Naive B cell (primary cell): ENCODE measurements around the gene FAM89B. TPM values are rescaled to one million over a fixed set of nuclear protein-coding genes. Genes with fewer than 3 reads are reported as not detected.

Experiments
- ATAC-seq, 2 donors: fragments of 150-1000 bp; cut with Tn5 transposase; 2 replicates each; pipeline ENCODE4 v1.10.0; 2021; ENCODE audit warnings: low read depth in 2 of 2, mild to moderate bottlenecking in 2 of 2, moderate library complexity in 2 of 2
- DNase-seq: peaks from one replicate; pipeline ENCODE4 v3.0.0; 2022
- H3K27ac Mint-ChIP-seq, 6 donors: one replicate each; pipeline ENCODE4 v1.8.0; 2020 to 2022; ENCODE audit warnings: mild to moderate bottlenecking in 6 of 6, mixed read lengths in 6 of 6, moderate library complexity in 5 of 6, inconsistent platforms in 2 of 6
- H3K27me3 Mint-ChIP-seq, 3 donors: one replicate each; pipeline ENCODE4 v1.8.0; 2021 to 2022; ENCODE audit warnings: mixed read lengths in 3 of 3, mild to moderate bottlenecking in 1 of 3
- H3K36me3 Mint-ChIP-seq, 2 donors: one replicate each; pipeline ENCODE4 v1.8.0; 2020 to 2022; ENCODE audit warnings: mixed read lengths in 2 of 2, inconsistent platforms in 1 of 2, mild to moderate bottlenecking in 1 of 2
- H3K4me1 Mint-ChIP-seq, 3 donors: one replicate each; pipeline ENCODE4 v1.8.0; 2020 to 2022; ENCODE audit warnings: mixed read lengths in 3 of 3, inconsistent platforms in 1 of 3, mild to moderate bottlenecking in 1 of 3, moderate library complexity in 1 of 3
- H3K4me3 Mint-ChIP-seq, 8 donors: one replicate each; pipeline ENCODE4 v1.8.0; 2020 to 2022; ENCODE audit warnings: mild to moderate bottlenecking in 8 of 8, mixed read lengths in 8 of 8, moderate library complexity in 8 of 8, inconsistent platforms in 2 of 8
- H3K9me3 Mint-ChIP-seq, 7 donors: one replicate each; pipeline ENCODE4 v1.8.0; 2020 to 2022; ENCODE audit warnings: mixed read lengths in 7 of 7, mild to moderate bottlenecking in 5 of 7, inconsistent platforms in 2 of 7, moderate library complexity in 1 of 7
- polyA plus RNA-seq, 6 donors: library from polyadenylated mRNA; unstranded; fragments of 300-500 nt; fragmentation: Illumina TruSeq; gene quantifications; one replicate each; pipeline ENCODE4 v1.2.3, GENCODE V29; 2021; ENCODE audit warnings: low read depth in 6 of 6

FAM89B gene
- polyA plus RNA-seq, 6 donors from 2014 or later, result 44.3 to 82.6 (median 61.8) TPM

GRCh38 chr11:65542738-65543390, 29.5 kb upstream of the FAM89B start:
- Mint-ChIP-seq H3K27me3 (no peaks in the 10 kb centered on the region), H3K27ac (peak overlapping the region; percentile 46 to 98 (median 87)), H3K9me3 (no peaks in the 10 kb centered on the region), H3K4me1 (peaks cover 48 to 61% (median 58%) of the 10 kb centered on the region in 3 donors), H3K4me3 (peak overlapping the region in 3 of 8 donors; percentile 46 to 92 (median 70)), H3K36me3 (no peaks in the 10 kb centered on the region)
- DNase-seq (no peak), ATAC-seq (no peak)

- H3K4me1 Mint-ChIP-seq, result peaks cover 62 to 77% (median 69%) of the 10 kb centered on the region in 3 donors
- H3K4me3 Mint-ChIP-seq, result peak overlapping the region; percentile 57 to 93 (median 82)
- H3K9me3 Mint-ChIP-seq, result no peaks in the 10 kb centered on the region
Measured at GRCh38 chr11:65545853-65546216, 26.5 kb upstream of the FAM89B start.

DNA sequence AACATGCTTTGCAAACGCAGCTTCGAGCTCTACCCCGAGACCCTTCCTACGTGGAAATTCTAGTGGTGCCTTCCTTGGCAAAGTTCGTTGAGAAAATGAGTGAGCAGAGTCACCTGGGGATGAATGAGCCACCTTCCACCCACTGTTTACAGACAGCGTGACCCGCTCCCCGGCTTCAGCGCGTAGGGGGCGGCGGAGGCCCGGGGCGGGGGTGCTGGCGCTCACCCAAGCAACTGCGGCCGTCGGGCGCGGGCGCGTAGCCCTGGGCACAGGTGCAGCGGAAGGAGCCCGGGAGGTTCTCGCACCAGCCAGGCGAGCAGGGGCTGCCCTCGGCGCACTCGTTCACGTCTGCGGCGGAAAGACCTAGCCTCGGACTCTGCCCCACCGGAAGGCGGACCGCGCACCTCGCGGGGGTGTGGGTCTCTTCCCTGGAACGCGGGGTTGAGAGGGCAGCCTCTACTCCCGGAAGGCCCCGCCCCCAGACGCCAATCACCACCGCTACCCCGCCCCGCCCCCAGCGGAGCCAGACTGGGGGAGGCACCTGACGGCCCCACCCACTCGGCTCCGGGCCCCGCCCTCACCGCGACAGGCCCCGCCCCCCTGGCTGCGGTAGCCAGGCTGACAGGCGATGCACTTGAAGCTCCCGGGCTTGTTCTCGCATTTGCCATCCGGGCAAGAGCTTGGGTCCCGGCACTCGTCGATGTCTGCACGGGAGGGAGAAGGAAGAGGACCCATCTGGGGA, 25.9 kb upstream of the FAM89B start:
- Mint-ChIP-seq H3K36me3 (no peaks in the 10 kb centered on the region), H3K4me1 (peaks cover 62 to 76% (median 69%) of the 10 kb centered on the region in 3 donors), H3K4me3 (peak overlapping the region; percentile 57 to 93 (median 84)), H3K27ac (peak overlapping the region; percentile 97 to 99 (median 98)), H3K27me3 (no peaks in the 10 kb centered on the region), H3K9me3 (no peaks in the 10 kb centered on the region)
- DNase-seq, result peak; percentile 99
- peak; percentile 87 to 92 for ATAC-seq

More at GRCh38 chr11:65545853-65546216, 26.5 kb upstream of the FAM89B start:
- Mint-ChIP-seq H3K27me3 (no peaks in the 10 kb centered on the region), H3K27ac (peak overlapping the region; percentile 97 to 99 (median 98)), H3K36me3 (no peaks in the 10 kb centered on the region)
- peak in 1 of 2 donors; percentile 0 for ATAC-seq
- DNase-seq, result no peak

GRCh38 chr11:65547446-65548125, 24.8 kb upstream of the FAM89B start:
- DNase-seq (no peak), ATAC-seq (no peak)
- Mint-ChIP-seq H3K27me3 (no peaks in the 10 kb centered on the region), H3K9me3 (peaks cover 0 to 1% (median 0%) of the 10 kb centered on the region in 7 donors), H3K36me3 (no peaks in the 10 kb centered on the region), H3K27ac (peak overlapping the region in 4 of 6 donors; percentile 54 to 99 (median 92)), H3K4me3 (peak overlapping the region in 7 of 8 donors; percentile 51 to 93 (median 82)), H3K4me1 (peaks cover 67 to 76% (median 70%) of the 10 kb centered on the region in 3 donors)

GRCh38 chr11:65548395-65548794, 23.9 kb upstream of the FAM89B start:
- Mint-ChIP-seq H3K27ac (peak overlapping the region in 4 of 6 donors; percentile 60 to 97 (median 90)), H3K9me3 (peaks cover 0 to 1% (median 0%) of the 10 kb centered on the region in 7 donors), H3K36me3 (no peaks in the 10 kb centered on the region), H3K4me3 (peak overlapping the region; percentile 30 to 86 (median 71)), H3K27me3 (no peaks in the 10 kb centered on the region), H3K4me1 (peaks cover 69 to 71% (median 70%) of the 10 kb centered on the region in 3 donors)
- ATAC-seq (no peak), DNase-seq (no peak)

DNA sequence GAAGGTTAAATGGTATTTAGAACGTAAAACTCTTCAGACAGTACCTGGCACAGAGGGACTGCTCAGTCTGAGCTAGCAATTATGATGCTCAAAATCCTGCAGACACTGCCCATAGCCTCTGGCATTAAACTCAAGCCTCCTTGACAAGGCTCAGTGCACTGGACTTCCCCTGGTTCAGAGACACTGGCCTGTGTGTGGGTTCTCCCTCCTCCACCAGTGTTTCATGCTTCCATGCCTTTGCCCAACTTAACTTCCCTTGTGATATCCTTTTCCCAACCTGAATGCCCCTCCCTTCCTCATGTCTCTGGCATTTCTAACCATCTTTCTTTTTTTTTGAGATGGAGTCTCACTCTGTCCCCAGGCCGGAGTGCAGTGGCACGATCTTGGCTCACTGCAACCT, 23.2 kb upstream of the FAM89B start:
- H3K4me3 Mint-ChIP-seq, result peak overlapping the region in 6 of 8 donors; percentile 8 to 86 (median 74)
- ATAC-seq, result no peak
- H3K36me3 Mint-ChIP-seq, result no peaks in the 10 kb centered on the region
- H3K27me3 Mint-ChIP-seq, result no peaks in the 10 kb centered on the region
- no peak for DNase-seq
- peaks cover 0 to 1% (median 0%) of the 10 kb centered on the region in 7 donors for H3K9me3 Mint-ChIP-seq
- H3K4me1 Mint-ChIP-seq, result peaks cover 63 to 66% (median 65%) of the 10 kb centered on the region in 3 donors
- H3K27ac Mint-ChIP-seq, result peak overlapping the region in 3 of 6 donors; percentile 33 to 97 (median 82)

GRCh38 chr11:65551572-65552387, 20.6 kb upstream of the FAM89B start:
- H3K9me3 Mint-ChIP-seq, result peaks cover 0 to 1% (median 0%) of the 10 kb centered on the region in 7 donors
- no peaks in the 10 kb centered on the region for H3K36me3 Mint-ChIP-seq
- peak overlapping the region; percentile 52 to 93 (median 84) for H3K27ac Mint-ChIP-seq
- peak; percentile 81 for DNase-seq
- peak overlapping the region; percentile 2 to 80 (median 62) for H3K4me3 Mint-ChIP-seq
- peak; percentile 84 to 85 for ATAC-seq
- no peaks in the 10 kb centered on the region for H3K27me3 Mint-ChIP-seq
- peaks cover 57 to 63% (median 62%) of the 10 kb centered on the region in 3 donors for H3K4me1 Mint-ChIP-seq

- Mint-ChIP-seq H3K4me1 (peaks cover 56 to 67% (median 63%) of the 10 kb centered on the region in 3 donors), H3K36me3 (no peaks in the 10 kb centered on the region), H3K4me3 (peak overlapping the region in 7 of 8 donors; percentile 2 to 78 (median 53)), H3K27me3 (no peaks in the 10 kb centered on the region), H3K9me3 (peaks cover 0 to 1% (median 0%) of the 10 kb centered on the region in 7 donors), H3K27ac (peak overlapping the region; percentile 21 to 97 (median 79))
- DNase-seq (no peak), ATAC-seq (no peak)
Measured at GRCh38 chr11:65552388-65552951, 19.9 kb upstream of the FAM89B start.

DNA sequence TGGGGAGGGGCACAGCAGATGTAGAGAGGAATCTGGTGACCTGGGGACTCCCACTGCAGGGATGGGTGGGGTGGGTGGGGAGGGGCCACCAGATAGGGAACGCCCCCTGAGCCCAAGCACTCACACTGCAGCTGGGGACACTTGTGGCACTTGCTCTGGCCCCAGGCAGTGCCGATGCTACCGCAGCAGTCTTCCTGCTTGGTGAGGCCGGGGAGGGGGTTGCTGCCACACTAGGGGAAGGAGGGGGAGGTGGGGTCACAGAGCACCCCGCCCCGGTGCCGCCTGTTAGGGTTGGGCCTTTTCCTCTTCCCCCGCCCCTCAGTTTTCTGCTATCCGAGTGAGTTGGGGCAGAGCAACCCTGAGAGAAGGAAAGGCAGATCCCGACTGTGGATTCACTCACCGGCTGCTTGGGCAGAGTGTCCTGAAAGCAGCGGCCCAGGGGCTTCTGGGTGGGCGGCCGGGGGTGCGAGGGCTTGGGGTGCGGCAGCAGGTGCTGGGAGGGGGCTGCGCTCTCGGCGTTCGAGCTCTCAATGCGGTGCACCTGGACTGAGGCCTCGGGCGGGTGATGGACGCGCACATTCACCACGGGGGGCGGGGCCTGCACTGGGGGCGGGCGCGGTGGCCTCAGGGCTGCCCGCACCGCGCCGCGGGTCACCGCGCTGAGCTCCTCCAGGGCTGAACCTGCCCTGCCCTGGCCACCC, 18.9 kb upstream of the FAM89B start:
- peak overlapping the region in 2 of 6 donors; percentile 44 to 52 for H3K27ac Mint-ChIP-seq
- H3K4me1 Mint-ChIP-seq, result peaks cover 49 to 60% (median 55%) of the 10 kb centered on the region in 3 donors
- H3K9me3 Mint-ChIP-seq, result peaks cover 0 to 1% (median 0%) of the 10 kb centered on the region in 7 donors
- H3K36me3 Mint-ChIP-seq, result no peaks in the 10 kb centered on the region
- H3K4me3 Mint-ChIP-seq, result peak overlapping the region in 3 of 8 donors; percentile 9 to 47 (median 31)
- no peaks in the 10 kb centered on the region for H3K27me3 Mint-ChIP-seq
- peak; percentile 33 for DNase-seq
- ATAC-seq, result peak; percentile 41 to 58

- no peak for ATAC-seq
- Mint-ChIP-seq H3K27ac (peak overlapping the region in 2 of 6 donors; percentile 70 to 78), H3K9me3 (peaks cover 0 to 1% (median 0%) of the 10 kb centered on the region in 7 donors), H3K27me3 (no peaks in the 10 kb centered on the region), H3K4me3 (peak overlapping the region in 5 of 8 donors; percentile 29 to 84 (median 49)), H3K4me1 (peaks cover 41 to 56% (median 48%) of the 10 kb centered on the region in 3 donors), H3K36me3 (no peaks in the 10 kb centered on the region)
- DNase-seq, result no peak
Measured at GRCh38 chr11:65554057-65554818, 18.1 kb upstream of the FAM89B start.

DNA sequence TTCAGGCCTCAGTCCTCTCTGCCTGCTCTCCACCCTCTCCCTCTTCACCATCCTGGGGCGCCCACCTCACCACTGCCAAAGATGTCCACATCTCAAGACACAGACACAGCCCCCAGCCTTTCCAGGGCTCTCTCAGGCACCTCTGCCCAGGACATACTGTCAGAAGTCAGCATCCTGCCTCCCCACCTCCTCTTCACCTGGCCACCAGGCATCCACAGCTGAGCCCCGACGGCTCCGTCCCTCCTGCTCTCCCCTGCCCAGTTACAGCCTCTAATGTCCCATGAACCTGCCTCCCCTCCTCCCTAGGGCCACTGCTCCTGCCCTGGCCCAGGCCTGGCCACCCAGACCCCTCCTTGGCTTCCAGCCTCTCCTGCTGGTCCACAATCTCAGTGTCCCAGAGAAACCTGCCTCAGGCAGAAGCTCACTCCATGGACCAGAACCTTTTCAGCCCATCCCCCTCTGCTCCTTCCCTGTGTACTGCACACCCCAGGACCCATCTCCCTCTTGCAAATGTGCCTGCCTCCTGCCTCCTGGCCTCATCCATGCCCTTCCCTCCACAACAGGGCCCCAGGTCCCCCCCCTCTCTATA, 17.4 kb upstream of the FAM89B start:
- Mint-ChIP-seq H3K9me3 (peaks cover 0 to 1% (median 0%) of the 10 kb centered on the region in 7 donors), H3K4me3 (peak overlapping the region in 5 of 8 donors; percentile 2 to 84 (median 63)), H3K4me1 (peaks cover 41 to 57% (median 49%) of the 10 kb centered on the region in 3 donors), H3K27ac (peak overlapping the region in 2 of 6 donors; percentile 74 to 78), H3K36me3 (no peaks in the 10 kb centered on the region), H3K27me3 (no peaks in the 10 kb centered on the region)
- ATAC-seq, result no peak
- no peak for DNase-seq
